Gastrocnemius medialis (tissue), 4 donors: ENCODE data around the gene UPF1.

ENCODE experiments used
- CTCF ChIP-seq, 5 experiments: fragments of 450-650 bp in 3 of 5; fragments of 200-600 bp in 2 of 5; sonication (generic) in 2 of 5; IDR thresholded peaks in 4 of 5; conservative IDR thresholded peaks in 1 of 5; 1 replicate in 4 of 5; 2 replicates in 1 of 5; pipeline ENCODE4 v1.5.1; 2016 to 2019; ENCODE audit warnings: antibody characterized with exemption in 5 of 5, mild to moderate bottlenecking in 3 of 5, moderate library complexity in 3 of 5
- POLR2A ChIP-seq, 2 donors: fragments of 450-650 bp; IDR thresholded peaks; one replicate each; pipeline ENCODE4 v1.6.1; 2017; ENCODE audit warnings: antibody characterized with exemption in 2 of 2, mild to moderate bottlenecking in 2 of 2, moderate library complexity in 2 of 2

DNA sequence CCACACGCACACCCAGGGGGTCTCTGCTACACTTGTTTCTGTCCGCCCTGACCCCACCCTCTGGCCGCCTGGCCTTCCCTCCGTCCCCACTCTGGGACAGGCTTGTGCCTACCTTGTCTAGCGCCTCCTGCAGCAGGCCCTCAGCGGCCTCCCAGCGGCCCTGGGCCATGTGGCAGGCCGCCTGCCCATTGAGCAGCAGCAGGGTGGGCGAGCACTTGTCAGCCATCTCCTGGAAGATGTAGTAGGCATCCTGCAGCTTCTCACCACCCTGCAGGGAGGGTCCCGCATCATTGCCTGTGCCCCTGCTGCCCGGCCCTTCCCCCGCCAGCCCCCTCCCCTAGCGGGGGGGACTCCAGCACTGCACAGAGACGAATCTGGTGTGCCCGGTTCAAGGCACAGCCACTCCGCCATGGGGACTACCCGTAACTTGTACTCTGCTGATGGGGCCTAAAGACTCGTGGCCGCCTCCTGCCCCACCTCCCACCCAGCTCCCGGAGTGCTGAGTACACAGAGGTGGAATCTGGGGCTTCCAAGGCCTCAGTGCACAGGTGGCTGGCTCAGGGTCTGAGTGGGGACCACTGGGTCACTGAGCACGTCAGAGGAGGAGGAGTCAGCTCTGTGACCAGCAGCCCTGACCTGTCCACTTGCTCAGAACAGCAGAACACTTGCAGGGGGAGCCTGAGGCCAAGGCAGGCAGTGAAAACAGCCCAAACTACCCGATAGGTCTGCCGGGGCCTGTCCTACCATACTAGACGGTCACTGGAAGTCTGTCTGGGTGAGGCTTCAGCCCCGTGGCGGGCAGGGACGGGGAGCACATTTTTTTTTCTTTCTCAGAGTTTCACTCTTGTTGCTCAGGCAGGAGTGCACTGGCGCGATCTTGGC is 71.6 kb downstream of the UPF1 start:
- TF ChIP-seq CTCF (IDR thresholded peaks at IDR 0.05 in 4 of 5, conservative IDR thresholded peaks at IDR 0.05 in 1 of 5) (no peak), POLR2A (IDR thresholded peaks at IDR 0.05) (no peak)
